ENCODE results near the gene NLRP12. TPM values are rescaled to one million over a fixed set of nuclear protein-coding genes. Genes with fewer than 3 reads are reported as not detected.
A peak's percentile ranks its signal among the peaks of the same experiment; 100 is the strongest.

The NLRP12 gene
- total and polyA plus RNA-seq, 2 donors (not counting 3 experiments of a cell fraction or from before 2014, with no cell fraction given), result 0.46 to 0.73 TPM

- ChIA-PET CTCF (interaction anchor here (0.6 to 3.6 kb wide), 8 partner anchors 8 to 161 kb away, joined by 3 to 29 read pairs (median 3); partner anchors contain the start of gene PRKCG), POLR2A (interaction anchor here (0.9 kb wide), 1 partner anchor 112 kb away, joined by 3 read pairs; no protein-coding TSS in a partner anchor)
- H2AFZ ChIP-seq (ENCODE audit: low read depth, low read length), result peak overlapping the region; percentile 12
- no peaks in the 10 kb centered on the region for H4K20me1 ChIP-seq (replicated peaks; ENCODE audit: control insufficient read depth, extremely low read depth, insufficient read depth, low read length)
- FAIRE-seq (peak; percentile 93), DNase-seq (ENCODE audit: low read depth, low spot score) (peak; percentile 86)
- TF ChIP-seq CTCF (IDR thresholded peaks at IDR 0.05; ENCODE audit: extremely low read depth in 1 of 2, insufficient read depth in 1 of 2, low read depth in 1 of 2, low read length in 2 of 2), result peak in 1 of 2 donors; percentile 55
- TF ChIP-seq MAX (IDR thresholded peaks at IDR 0.05; ENCODE audit: insufficient read depth, insufficient read length), result no peak
- TF ChIP-seq EZH2 (IDR thresholded peaks at IDR 0.05; ENCODE audit: borderline replicate concordance, low read depth, low read length, severe bottlenecking), result no peak
- peak; percentile 87 for TF ChIP-seq POLR2AphosphoS5 (IDR thresholded peaks at IDR 0.05; ENCODE audit: insufficient read depth, low read depth, low read length)
- no peak for TF ChIP-seq GATA2 (IDR thresholded peaks at IDR 0.05; ENCODE audit: insufficient read depth, insufficient read length, low read depth, low read length)
- TF ChIP-seq JUN (IDR thresholded peaks at IDR 0.05; ENCODE audit: borderline replicate concordance, insufficient read depth, insufficient read length, low read depth), result no peak
- no peak for TF ChIP-seq MYC (IDR thresholded peaks at IDR 0.05; ENCODE audit: low read depth, low read length)
- TF ChIP-seq POLR2A (IDR thresholded peaks at IDR 0.05; ENCODE audit: low read depth, low read length), result peak; percentile 13
- no peak for TF ChIP-seq FOS (IDR thresholded peaks at IDR 0.05; ENCODE audit: borderline replicate concordance, insufficient read depth, low read length)
- H3K4me2 ChIP-seq (ENCODE audit: insufficient read depth, low read length), result peak overlapping the region; percentile 45
- H3K36me3 ChIP-seq (ENCODE audit: control insufficient read depth in 2 of 2, extremely low read depth in 1 of 2, insufficient read depth in 2 of 2, low read length in 2 of 2), result peaks cover 0 to 11% of the 10 kb centered on the region in 2 experiments
- BruUV-seq (replicated peaks), result no TSS peak
- peak overlapping the region; percentile 86 for H3K27ac ChIP-seq (ENCODE audit: insufficient read depth, low read depth, low read length)
- peaks cover 15% of the 10 kb centered on the region for H3K4me1 ChIP-seq (ENCODE audit: control insufficient read depth, extremely low read depth, insufficient read depth, low read length)
- intact Hi-C loops (cut with micrococcal nuclease), result loop anchor here (5.0 kb wide), 1 partner anchor 593 kb away; the partner anchor contains the start of gene LENG9
- H3K79me2 ChIP-seq (ENCODE audit: control insufficient read depth, insufficient read depth, low read length), result peaks cover 29% of the 10 kb centered on the region
- H3K4me3 ChIP-seq (replicated peaks in 1 of 3; ENCODE audit: insufficient read depth in 1 of 3, low read depth in 1 of 3, low read length in 3 of 3), result peak overlapping the region; percentile 52 to 88 (median 57)
- no peaks in the 10 kb centered on the region for H3K9me3 ChIP-seq (replicated peaks; ENCODE audit: control insufficient read depth, insufficient read depth, low read length)
- H3K9ac ChIP-seq (replicated peaks; ENCODE audit: extremely low read depth, insufficient read depth, low read length), result peak overlapping the region; percentile 96
- H3K9me1 ChIP-seq (replicated peaks; ENCODE audit: control insufficient read depth, extremely low read depth, insufficient read depth, low read length), result no peaks in the 10 kb centered on the region
- no peaks in the 10 kb centered on the region for H3K27me3 ChIP-seq (ENCODE audit: control insufficient read depth in 2 of 2, insufficient read depth in 2 of 2, low read length in 2 of 2)
- dilution Hi-C loops (cut with MboI; ENCODE audit: extremely low pct_ligation_motif_present, low sequenced_read_pairs), result no loop called here
Observed at GRCh38 chr19:53868892-53869804, 45.0 kb upstream of the NLRP12 start.
